ENCODE results near the gene COQ10A.

COQ10A gene

GRCh38 chr12:56221232-56221756, 45.4 kb upstream of the COQ10A start:
- no peak for DNase-seq
- H3K4me3 ChIP-seq (ENCODE audit: low read length), result peak overlapping the region; percentile 94

GRCh38 chr12:56221757-56222530, 44.8 kb upstream of the COQ10A start, which contains the start of gene RNF41:
Gene RNF41 (minus strand): TSS chr12:56221922. CDS start chr12:56214047, 7,875 bp downstream.
- TF ChIP-seq CTCF (IDR thresholded peaks at IDR 0.05; ENCODE audit: low read length), result no peak
- TF ChIP-seq EZH2 (optimal IDR thresholded peaks at IDR 0.05; ENCODE audit: low read depth, low read length), result no peak
- TF ChIP-seq EZH2phosphoT487 (IDR thresholded peaks at IDR 0.05; ENCODE audit: low read length), result no peak
- H4K20me1 ChIP-seq (ENCODE audit: insufficient read depth, low read length), result no peaks in the 10 kb centered on the region

More at GRCh38 chr12:56221232-56221756, 45.4 kb upstream of the COQ10A start:
- H3F3A ChIP-seq (ENCODE audit: insufficient read depth, low read length), result peaks cover 18% of the 10 kb centered on the region
- H4K20me1 ChIP-seq (ENCODE audit: insufficient read depth, low read length), result no peaks in the 10 kb centered on the region
- H3K9ac ChIP-seq (ENCODE audit: low read length), result peak overlapping the region; percentile 93
- peak overlapping the region; percentile 94 for H2AFZ ChIP-seq (ENCODE audit: low read length)
- peak overlapping the region; percentile 98 for H3K4me2 ChIP-seq (ENCODE audit: low read depth, low read length)
- no peak for TF ChIP-seq CTCF (IDR thresholded peaks at IDR 0.05; ENCODE audit: low read length)
- no peak for TF ChIP-seq EZH2phosphoT487 (IDR thresholded peaks at IDR 0.05; ENCODE audit: low read length)
- TF ChIP-seq EZH2 (optimal IDR thresholded peaks at IDR 0.05; ENCODE audit: low read depth, low read length), result no peak
- peak overlapping the region; percentile 65; the same call in 1 of the 2 replicates for H3K27ac ChIP-seq (ENCODE audit: low read length)
- no peaks in the 10 kb centered on the region for H3K9me2 ChIP-seq (replicated peaks; ENCODE audit: insufficient read depth, low read length)
- peaks cover 39% of the 10 kb centered on the region for H3K79me2 ChIP-seq (ENCODE audit: low read length)
- H3K9me3 ChIP-seq (replicated peaks; ENCODE audit: insufficient read depth, low read length), result no peaks in the 10 kb centered on the region
- H3K36me3 ChIP-seq (replicated peaks; ENCODE audit: insufficient read depth, low read length), result no peaks in the 10 kb centered on the region
- H3K27me3 ChIP-seq (replicated peaks; ENCODE audit: insufficient read depth, low read length), result no peaks in the 10 kb centered on the region
- H3K4me1 ChIP-seq (ENCODE audit: low read length), result peaks cover 9% of the 10 kb centered on the region; the same call in 1 of the 2 replicates

GRCh38 chr12:56222531-56222895, 44.2 kb upstream of the COQ10A start:
- H4K20me1 ChIP-seq (ENCODE audit: insufficient read depth, low read length), result no peaks in the 10 kb centered on the region
- H3K4me2 ChIP-seq (ENCODE audit: low read depth, low read length), result peak overlapping the region; percentile 98
- H3K9ac ChIP-seq (ENCODE audit: low read length), result peak overlapping the region; percentile 93
- peaks cover 18% of the 10 kb centered on the region for H3F3A ChIP-seq (ENCODE audit: insufficient read depth, low read length)
- no peaks in the 10 kb centered on the region for H3K27me3 ChIP-seq (replicated peaks; ENCODE audit: insufficient read depth, low read length)
- H2AFZ ChIP-seq (ENCODE audit: low read length), result peak overlapping the region; percentile 25
- no peak for TF ChIP-seq EZH2phosphoT487 (IDR thresholded peaks at IDR 0.05; ENCODE audit: low read length)
- TF ChIP-seq CTCF (IDR thresholded peaks at IDR 0.05; ENCODE audit: low read length), result no peak
- no peak for TF ChIP-seq EZH2 (optimal IDR thresholded peaks at IDR 0.05; ENCODE audit: low read depth, low read length)
- peaks cover 35% of the 10 kb centered on the region for H3K79me2 ChIP-seq (ENCODE audit: low read length)
- H3K4me1 ChIP-seq (ENCODE audit: low read length), result peaks cover 9% of the 10 kb centered on the region; the same call in 1 of the 2 replicates
- no peaks in the 10 kb centered on the region for H3K9me3 ChIP-seq (replicated peaks; ENCODE audit: insufficient read depth, low read length)
- peak overlapping the region; percentile 65; the same call in 1 of the 2 replicates for H3K27ac ChIP-seq (ENCODE audit: low read length)
- no peaks in the 10 kb centered on the region for H3K9me2 ChIP-seq (replicated peaks; ENCODE audit: insufficient read depth, low read length)
- no peak for DNase-seq
- H3K4me3 ChIP-seq (ENCODE audit: low read length), result peak overlapping the region; percentile 94
- no peaks in the 10 kb centered on the region for H3K36me3 ChIP-seq (replicated peaks; ENCODE audit: insufficient read depth, low read length)

More at GRCh38 chr12:56221757-56222530, 44.8 kb upstream of the COQ10A start, which contains the start of gene RNF41:
- Histone ChIP-seq H2AFZ (ENCODE audit: low read length) (peak within 1 kb of the TSS; percentile 94), H3F3A (ENCODE audit: insufficient read depth, low read length) (peaks cover 18% of the 10 kb centered on the region), H3K4me1 (ENCODE audit: low read length) (peaks cover 9% of the 10 kb centered on the region; the same call in 1 of the 2 replicates), H3K79me2 (ENCODE audit: low read length) (peaks cover 36% of the 10 kb centered on the region), H3K27me3 (replicated peaks; ENCODE audit: insufficient read depth, low read length) (no peaks in the 10 kb centered on the region), H3K4me3 (ENCODE audit: low read length) (peak within 1 kb of the TSS; percentile 94), H3K27ac (ENCODE audit: low read length) (peak within 1 kb of the TSS; percentile 65), H3K9me3 (replicated peaks; ENCODE audit: insufficient read depth, low read length) (no peaks in the 10 kb centered on the region), H3K9me2 (replicated peaks; ENCODE audit: insufficient read depth, low read length) (no peaks in the 10 kb centered on the region), H3K9ac (ENCODE audit: low read length) (peak within 1 kb of the TSS; percentile 93), H3K4me2 (ENCODE audit: low read depth, low read length) (peak within 1 kb of the TSS; percentile 98), H3K36me3 (replicated peaks; ENCODE audit: insufficient read depth, low read length) (no peaks in the 10 kb centered on the region)
- peak; percentile 96 for DNase-seq
